ENCODE results near the gene SEC14L5. TPM values are rescaled to one million over a fixed set of nuclear protein-coding genes. Genes with fewer than 3 reads are reported as not detected.

Gene SEC14L5
- total RNA-seq, 1 experiment from 2014 or later = not detected

DNA sequence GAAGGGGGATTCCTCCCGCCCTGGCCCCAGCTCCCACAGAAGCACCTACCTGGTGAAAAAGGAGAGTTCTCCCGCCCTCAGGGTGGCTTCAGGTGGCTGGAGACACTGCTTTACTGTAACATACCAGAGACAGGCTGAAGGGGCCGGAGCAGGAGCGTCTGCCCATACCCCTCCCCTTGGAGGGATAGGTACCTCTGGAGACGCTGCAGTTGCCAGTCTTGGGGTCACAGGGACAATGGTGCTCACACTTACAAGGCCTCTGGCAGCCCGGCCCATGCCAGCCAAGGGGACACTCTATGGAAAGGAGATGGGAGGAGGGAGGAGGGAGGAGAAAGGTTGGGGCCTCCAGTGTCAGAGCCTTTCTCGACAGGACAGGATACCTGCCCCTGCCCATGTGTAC lies 69.0 kb downstream of the SEC14L5 start:
- no peaks in the 10 kb centered on the region for H3K9me2 ChIP-seq (replicated peaks; ENCODE audit: low read length)
- no TSS peak for BruUV-seq (replicated peaks)
- no peak overlapping the region for H3K4me3 ChIP-seq (ENCODE audit: low read length)
- intact Hi-C loops (cut with micrococcal nuclease) = no loop called here
- no peaks in the 10 kb centered on the region for H4K20me1 ChIP-seq (ENCODE audit: low read length)
- no peaks in the 10 kb centered on the region for H3K27me3 ChIP-seq (ENCODE audit: low read length)
- POLR2A ChIA-PET (ENCODE audit: unreplicated experiment) = interaction anchor here (0.7 kb wide), 1 partner anchor 127 kb away, joined by 3 read pairs; no protein-coding TSS in a partner anchor
- H3K9ac ChIP-seq (ENCODE audit: low read length) = no peak overlapping the region
- ATAC-seq = no peak
- H3K4me1 ChIP-seq (ENCODE audit: insufficient read depth, low read length) = peaks cover 9% of the 10 kb centered on the region
- H3F3A ChIP-seq (ENCODE audit: low read length, unreplicated experiment) = no peaks in the 10 kb centered on the region
- CTCF ChIA-PET = no interaction called here
- DNase-seq = no peak
- no peaks in the 10 kb centered on the region for H3K9me3 ChIP-seq (ENCODE audit: low read length)
- H3K27ac ChIP-seq (ENCODE audit: low read length) = no peak overlapping the region
- no peak overlapping the region for H2AFZ ChIP-seq (ENCODE audit: low read length)
- no peaks in the 10 kb centered on the region for H3K79me2 ChIP-seq (ENCODE audit: low read length)
- TF ChIP-seq, protein P1, sequence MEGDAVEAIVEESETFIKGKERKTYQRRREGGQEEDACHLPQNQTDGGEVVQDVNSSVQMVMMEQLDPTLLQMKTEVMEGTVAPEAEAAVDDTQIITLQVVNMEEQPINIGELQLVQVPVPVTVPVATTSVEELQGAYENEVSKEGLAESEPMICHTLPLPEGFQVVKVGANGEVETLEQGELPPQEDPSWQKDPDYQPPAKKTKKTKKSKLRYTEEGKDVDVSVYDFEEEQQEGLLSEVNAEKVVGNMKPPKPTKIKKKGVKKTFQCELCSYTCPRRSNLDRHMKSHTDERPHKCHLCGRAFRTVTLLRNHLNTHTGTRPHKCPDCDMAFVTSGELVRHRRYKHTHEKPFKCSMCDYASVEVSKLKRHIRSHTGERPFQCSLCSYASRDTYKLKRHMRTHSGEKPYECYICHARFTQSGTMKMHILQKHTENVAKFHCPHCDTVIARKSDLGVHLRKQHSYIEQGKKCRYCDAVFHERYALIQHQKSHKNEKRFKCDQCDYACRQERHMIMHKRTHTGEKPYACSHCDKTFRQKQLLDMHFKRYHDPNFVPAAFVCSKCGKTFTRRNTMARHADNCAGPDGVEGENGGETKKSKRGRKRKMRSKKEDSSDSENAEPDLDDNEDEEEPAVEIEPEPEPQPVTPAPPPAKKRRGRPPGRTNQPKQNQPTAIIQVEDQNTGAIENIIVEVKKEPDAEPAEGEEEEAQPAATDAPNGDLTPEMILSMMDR (conservative IDR thresholded peaks at IDR 0.05; ENCODE audit: low read depth, low read length) = no peak
- TF ChIP-seq EZH2phosphoT487 (IDR thresholded peaks at IDR 0.05; ENCODE audit: borderline replicate concordance, low read length) (no peak), EZH2 (IDR thresholded peaks at IDR 0.05; ENCODE audit: low read length, unreplicated experiment) (no peak)
- H3K4me2 ChIP-seq (ENCODE audit: low read length) = no peak overlapping the region
- H3K36me3 ChIP-seq (ENCODE audit: low read depth, low read length) = no peaks in the 10 kb centered on the region

DNA sequence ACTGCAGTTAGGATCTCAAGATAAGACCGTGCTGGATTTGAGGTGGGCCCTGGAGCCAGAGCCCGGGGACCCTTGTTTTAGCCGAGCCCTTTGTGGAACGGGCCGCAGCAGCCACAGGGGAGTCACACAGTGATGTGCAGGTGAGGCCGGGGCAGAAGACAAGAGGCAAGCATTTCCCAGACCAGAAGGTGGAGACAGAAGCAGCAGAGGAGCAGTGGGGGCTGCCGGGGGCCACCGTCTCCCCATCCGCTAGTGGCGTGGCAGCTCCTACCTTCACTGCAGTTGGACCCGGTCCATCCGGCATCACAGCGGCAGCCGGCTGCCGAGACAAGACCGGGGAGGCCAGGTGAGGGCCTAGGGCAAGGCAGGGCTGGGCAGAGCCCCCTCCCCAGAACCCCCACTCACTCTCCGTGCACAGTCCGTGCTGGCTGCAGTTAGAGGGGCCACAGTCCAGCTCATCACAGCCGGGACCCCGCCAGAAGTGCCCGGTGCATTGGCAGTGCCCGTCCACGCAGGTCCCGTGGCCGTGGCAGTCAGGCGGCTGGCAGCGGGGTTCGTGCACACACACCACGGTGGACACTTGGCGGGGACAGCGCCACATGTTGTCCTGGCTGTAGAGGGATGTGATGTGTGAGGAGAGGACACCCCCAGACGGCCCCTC lies 69.6 kb downstream of the SEC14L5 start:
- BruUV-seq (replicated peaks) = no TSS peak
- no peaks in the 10 kb centered on the region for H3F3A ChIP-seq (ENCODE audit: low read length, unreplicated experiment)
- H2AFZ ChIP-seq (ENCODE audit: low read length) = no peak overlapping the region
- H3K9me3 ChIP-seq (ENCODE audit: low read length) = no peaks in the 10 kb centered on the region
- no peaks in the 10 kb centered on the region for H3K9me2 ChIP-seq (replicated peaks; ENCODE audit: low read length)
- ChIA-PET CTCF (no interaction called here), POLR2A (ENCODE audit: unreplicated experiment) (no interaction called here)
- H3K9ac ChIP-seq (ENCODE audit: low read length) = no peak overlapping the region
- no peaks in the 10 kb centered on the region for H4K20me1 ChIP-seq (ENCODE audit: low read length)
- no peaks in the 10 kb centered on the region for H3K79me2 ChIP-seq (ENCODE audit: low read length)
- TF ChIP-seq EZH2phosphoT487 (IDR thresholded peaks at IDR 0.05; ENCODE audit: borderline replicate concordance, low read length) (no peak), EZH2 (IDR thresholded peaks at IDR 0.05; ENCODE audit: low read length, unreplicated experiment) (no peak)
- TF ChIP-seq, protein P1 (conservative IDR thresholded peaks at IDR 0.05; ENCODE audit: low read depth, low read length) = no peak
- ATAC-seq (no peak), DNase-seq (no peak)
- H3K27ac ChIP-seq (ENCODE audit: low read length) = no peak overlapping the region
- no peaks in the 10 kb centered on the region for H3K36me3 ChIP-seq (ENCODE audit: low read depth, low read length)
- peaks cover 9% of the 10 kb centered on the region for H3K4me1 ChIP-seq (ENCODE audit: insufficient read depth, low read length)
- no peak overlapping the region for H3K4me3 ChIP-seq (ENCODE audit: low read length)
- H3K27me3 ChIP-seq (ENCODE audit: low read length) = no peaks in the 10 kb centered on the region
- H3K4me2 ChIP-seq (ENCODE audit: low read length) = no peak overlapping the region
- intact Hi-C loops (cut with micrococcal nuclease) = no loop called here

DNA sequence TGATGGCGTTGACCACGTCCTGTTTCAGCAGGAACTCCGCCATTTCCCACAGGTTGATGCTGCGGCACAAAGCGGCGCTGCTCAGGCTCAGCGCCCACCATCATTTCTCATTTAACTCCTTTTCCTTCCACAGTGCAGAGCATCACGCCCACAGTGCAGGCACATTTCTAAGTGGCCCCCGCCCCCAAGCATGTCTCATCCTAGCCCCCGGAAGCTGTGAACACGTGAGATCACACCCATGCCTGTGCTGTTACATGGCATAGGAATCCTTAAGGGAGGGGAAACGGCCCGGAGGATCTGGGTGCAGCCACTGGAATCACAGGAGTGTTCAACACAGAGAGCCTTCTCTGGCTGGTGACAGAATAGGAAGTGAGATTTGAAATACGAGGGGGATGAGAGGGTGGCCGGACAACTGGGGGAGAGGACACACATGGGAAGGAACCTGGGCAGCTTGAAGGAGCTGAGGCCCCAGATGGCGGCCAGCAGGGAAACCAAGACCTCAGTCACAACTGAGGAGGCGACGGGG lies 70.9 kb downstream of the SEC14L5 start:
- Histone ChIP-seq H3K27ac (ENCODE audit: low read length) (no peak overlapping the region), H3K79me2 (ENCODE audit: low read length) (no peaks in the 10 kb centered on the region), H4K20me1 (ENCODE audit: low read length) (no peaks in the 10 kb centered on the region), H3K4me3 (ENCODE audit: low read length) (no peak overlapping the region), H3K9ac (ENCODE audit: low read length) (no peak overlapping the region), H3K4me1 (ENCODE audit: insufficient read depth, low read length) (peaks cover 10% of the 10 kb centered on the region), H3K9me3 (ENCODE audit: low read length) (no peaks in the 10 kb centered on the region), H3F3A (ENCODE audit: low read length, unreplicated experiment) (no peaks in the 10 kb centered on the region), H3K9me2 (replicated peaks; ENCODE audit: low read length) (no peaks in the 10 kb centered on the region), H2AFZ (ENCODE audit: low read length) (no peak overlapping the region), H3K4me2 (ENCODE audit: low read length) (no peak overlapping the region), H3K36me3 (ENCODE audit: low read depth, low read length) (no peaks in the 10 kb centered on the region), H3K27me3 (ENCODE audit: low read length) (no peaks in the 10 kb centered on the region)
- intact Hi-C loops (cut with micrococcal nuclease) = no loop called here
- TF ChIP-seq, protein P1 (conservative IDR thresholded peaks at IDR 0.05; ENCODE audit: low read depth, low read length) = no peak
- TF ChIP-seq EZH2 (IDR thresholded peaks at IDR 0.05; ENCODE audit: low read length, unreplicated experiment) (no peak), EZH2phosphoT487 (IDR thresholded peaks at IDR 0.05; ENCODE audit: borderline replicate concordance, low read length) (no peak)
- POLR2A ChIA-PET (ENCODE audit: unreplicated experiment) = no interaction called here
- no TSS peak for BruUV-seq (replicated peaks)
- no peak for DNase-seq
- no peak for ATAC-seq
- CTCF ChIA-PET = no interaction called here

Data from PC-3 (cell line).